Endothelial cell of umbilical vein (primary cell): Measurements from ENCODE around the gene ARHGAP32. TPM values are rescaled to one million over a fixed set of nuclear protein-coding genes. Genes with fewer than 3 reads are reported as not detected.

Source experiments
- BruUV-seq: library from RNA; stranded (reverse); fragments of 400-500 nt; replicated peaks from 2 replicates; lab custom pipeline; 2021; lab: Mats Ljungman, UMichigan
- CTCF ChIA-PET: fragments of 300-600, 350-600 bp; sonication (Branson Sonifier 250); formaldehyde crosslinking; loops from one replicate; lab custom pipeline; 2021; ENCODE audit warnings: antibody characterized with exemption, inconsistent platforms; lab: Charles Lee
- POLR2A ChIA-PET: fragments of 300-600, 350-600 bp; sonication (Branson Sonifier 250); formaldehyde crosslinking; loops from one replicate; lab custom pipeline; 2021; ENCODE audit warnings: antibody characterized with exemption, inconsistent platforms; lab: Charles Lee
- DNase-seq: peaks from one replicate; pipeline ENCODE4 v3.0.0-alpha.2; 2011; ENCODE audit warnings: low read depth, low spot score
- FAIRE-seq: peaks from 2 replicates; lab custom pipeline; 2011; peaks lifted over from hg19 to GRCh38; lab: Jason Lieb, UNC
- H2AFZ ChIP-seq: 2 replicates; pipeline ENCODE4 v1.6.0; 2012; ENCODE audit warnings: low read depth, low read length, control low read depth, inconsistent platforms
- H3K27ac ChIP-seq: 2 replicates; pipeline ENCODE4 v1.5.1; 2011; ENCODE audit warnings: low read depth, mild to moderate bottlenecking, control low read depth, low read length, moderate library complexity; ENCODE audit not compliant: insufficient read depth
- H3K27me3 ChIP-seq, 2 experiments: 2 replicates each; pipeline versions ENCODE4 v1.6.0 to v1.6.1; 2011; ENCODE audit warnings: low read length in 2 of 2, mixed read lengths in 1 of 2; ENCODE audit not compliant: control insufficient read depth in 2 of 2, insufficient read depth in 2 of 2
- H3K36me3 ChIP-seq, 2 experiments: 2 replicates in 1 of 2; 3 replicates in 1 of 2; pipeline ENCODE4 v1.5.1; 2011; ENCODE audit warnings: low read length in 2 of 2, mild to moderate bottlenecking in 1 of 2, moderate library complexity in 1 of 2; ENCODE audit not compliant: control insufficient read depth in 2 of 2, insufficient read depth in 2 of 2; ENCODE audit errors: extremely low read depth in 1 of 2
- H3K4me1 ChIP-seq: 3 replicates; pipeline ENCODE4 v1.5.1; 2011; ENCODE audit warnings: mild to moderate bottlenecking, low read length; ENCODE audit not compliant: control insufficient read depth, insufficient read depth; ENCODE audit errors: extremely low read depth
- H3K4me2 ChIP-seq: 2 replicates; pipeline ENCODE4 v1.6.1; 2011; ENCODE audit warnings: low read length, control low read depth, mixed read lengths; ENCODE audit not compliant: insufficient read depth
- H3K4me3 ChIP-seq, 3 experiments: fragments of 200-600 bp in 1 of 3; sonication (generic), shearing (Covaris generic) in 1 of 3; replicated peaks in 1 of 3; 2 replicates each; pipeline ENCODE4 v1.5.1; 2011 to 2016; ENCODE audit warnings: control low read depth in 3 of 3, low read length in 3 of 3, mild to moderate bottlenecking in 2 of 3, inconsistent platforms in 1 of 3, low read depth in 1 of 3, moderate library complexity in 1 of 3; ENCODE audit not compliant: insufficient read depth in 1 of 3
- H3K79me2 ChIP-seq: 2 replicates; pipeline ENCODE4 v1.6.0; 2012; ENCODE audit warnings: low read length, inconsistent platforms; ENCODE audit not compliant: control insufficient read depth, insufficient read depth
- H3K9ac ChIP-seq: replicated peaks from 2 replicates; pipeline ENCODE3; 2011; ENCODE audit warnings: low read length, control low read depth; ENCODE audit not compliant: insufficient read depth; ENCODE audit errors: extremely low read depth
- H3K9me1 ChIP-seq: replicated peaks from 3 replicates; pipeline ENCODE4 v1.6.0; 2011; ENCODE audit warnings: mild to moderate bottlenecking, low read length; ENCODE audit not compliant: control insufficient read depth, insufficient read depth; ENCODE audit errors: extremely low read depth
- H3K9me3 ChIP-seq: replicated peaks from 2 replicates; pipeline ENCODE4 v1.5.1; 2012; ENCODE audit warnings: low read length, inconsistent platforms; ENCODE audit not compliant: control insufficient read depth, insufficient read depth
- H4K20me1 ChIP-seq: replicated peaks from 2 replicates; pipeline ENCODE3; 2011; ENCODE audit warnings: mild to moderate bottlenecking, low read length; ENCODE audit not compliant: control insufficient read depth, insufficient read depth; ENCODE audit errors: extremely low read depth
- EZH2 ChIP-seq: IDR thresholded peaks from 2 replicates; pipeline ENCODE4 v1.6.1; 2012; ENCODE audit warnings: borderline replicate concordance, low read depth, mild to moderate bottlenecking, moderate library complexity, low read length, inconsistent platforms; ENCODE audit not compliant: severe bottlenecking
- FOS ChIP-seq: IDR thresholded peaks from 2 replicates; pipeline ENCODE4 v1.6.1; 2011; ENCODE audit warnings: mild to moderate bottlenecking, low read length, moderate library complexity, borderline replicate concordance; ENCODE audit not compliant: insufficient read depth
- GATA2 ChIP-seq: IDR thresholded peaks from 2 replicates; pipeline ENCODE4 v1.7.0; 2011; ENCODE audit warnings: low read depth, mild to moderate bottlenecking, moderate library complexity, mixed read lengths, low read length; ENCODE audit not compliant: insufficient read length, insufficient read depth
- JUN ChIP-seq: IDR thresholded peaks from 2 replicates; pipeline ENCODE4 v1.6.1; 2011; ENCODE audit warnings: borderline replicate concordance, low read depth; ENCODE audit not compliant: insufficient read length, insufficient read depth
- MAX ChIP-seq: IDR thresholded peaks from 2 replicates; pipeline ENCODE4 v1.6.1; 2011; ENCODE audit not compliant: insufficient read depth, insufficient read length
- MYC ChIP-seq: IDR thresholded peaks from one replicate; pipeline ENCODE4 v1.6.1; 2011; ENCODE audit warnings: mild to moderate bottlenecking, low read depth, low read length
- POLR2A ChIP-seq: IDR thresholded peaks from 2 replicates; pipeline ENCODE4 v1.6.1; 2012; ENCODE audit warnings: low read depth, mild to moderate bottlenecking, control low read depth, low read length
- POLR2AphosphoS5 ChIP-seq: IDR thresholded peaks from 2 replicates; pipeline ENCODE4 v1.6.1; 2012; ENCODE audit warnings: low read depth, mild to moderate bottlenecking, control low read depth, low read length, moderate library complexity; ENCODE audit not compliant: insufficient read depth
- dilution Hi-C: fragments of 300-500 bp; cut with MboI; formaldehyde crosslinking; loops from one replicate; pipeline ENCODE4 v1.15.0; 2019; ENCODE audit warnings: low sequenced_read_pairs; ENCODE audit not compliant: extremely low pct_ligation_motif_present
- intact Hi-C: fragments of 100-400 bp; cut with micrococcal nuclease; formaldehyde crosslinking; loops from one replicate; pipeline ENCODE4 v1.10.0; 2022
- polyA plus RNA-seq, 4 experiments: library from polyadenylated mRNA; depleted of rRNA in 3 of 4; stranded (reverse) in 3 of 4; unstranded in 1 of 4; fragments of >200 nt; gene quantifications; 2 replicates each; pipeline versions ENCODE4 v1.2.1 to v1.2.3, GENCODE V29; 2011 to 2012; ENCODE audit warnings: missing spikeins in 1 of 4
- total RNA-seq: library from RNA; stranded (reverse); gene quantifications from 2 replicates; pipeline ENCODE4 v1.2.3, GENCODE V29; 2021
- TF ChIP-seq, protein P1 (sequence below), 2 donors: IDR thresholded peaks; 1 replicate in 1 of 2; 2 replicates in 1 of 2; pipeline ENCODE4 v1.5.1; 2011; ENCODE audit warnings: low read length in 2 of 2, mild to moderate bottlenecking in 2 of 2, moderate library complexity in 2 of 2, control low read depth in 1 of 2, inconsistent platforms in 1 of 2, low read depth in 1 of 2; ENCODE audit not compliant: insufficient read depth in 1 of 2; ENCODE audit errors: extremely low read depth in 1 of 2

Gene ARHGAP32
- total and polyA plus RNA-seq, 2 donors (not counting 3 experiments of a cell fraction or from before 2014, with no cell fraction given) = 3.4 to 9.1 TPM

- POLR2A ChIA-PET = no interaction called here
- no peak for FAIRE-seq
- CTCF ChIA-PET = interaction anchor here (0.5 kb wide), 1 partner anchor 39 kb away, joined by 5 read pairs; no protein-coding TSS in a partner anchor
- H3K4me1 ChIP-seq = no peaks in the 10 kb centered on the region
- no peak for TF ChIP-seq FOS
- TF ChIP-seq POLR2A = no peak
- TF ChIP-seq MYC = no peak
- no peak for TF ChIP-seq MAX
- TF ChIP-seq, protein P1, sequence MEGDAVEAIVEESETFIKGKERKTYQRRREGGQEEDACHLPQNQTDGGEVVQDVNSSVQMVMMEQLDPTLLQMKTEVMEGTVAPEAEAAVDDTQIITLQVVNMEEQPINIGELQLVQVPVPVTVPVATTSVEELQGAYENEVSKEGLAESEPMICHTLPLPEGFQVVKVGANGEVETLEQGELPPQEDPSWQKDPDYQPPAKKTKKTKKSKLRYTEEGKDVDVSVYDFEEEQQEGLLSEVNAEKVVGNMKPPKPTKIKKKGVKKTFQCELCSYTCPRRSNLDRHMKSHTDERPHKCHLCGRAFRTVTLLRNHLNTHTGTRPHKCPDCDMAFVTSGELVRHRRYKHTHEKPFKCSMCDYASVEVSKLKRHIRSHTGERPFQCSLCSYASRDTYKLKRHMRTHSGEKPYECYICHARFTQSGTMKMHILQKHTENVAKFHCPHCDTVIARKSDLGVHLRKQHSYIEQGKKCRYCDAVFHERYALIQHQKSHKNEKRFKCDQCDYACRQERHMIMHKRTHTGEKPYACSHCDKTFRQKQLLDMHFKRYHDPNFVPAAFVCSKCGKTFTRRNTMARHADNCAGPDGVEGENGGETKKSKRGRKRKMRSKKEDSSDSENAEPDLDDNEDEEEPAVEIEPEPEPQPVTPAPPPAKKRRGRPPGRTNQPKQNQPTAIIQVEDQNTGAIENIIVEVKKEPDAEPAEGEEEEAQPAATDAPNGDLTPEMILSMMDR (IDR thresholded peaks at IDR 0.05; ENCODE audit: extremely low read depth in 1 of 2, insufficient read depth in 1 of 2, low read depth in 1 of 2, low read length in 2 of 2) = no peak
- TF ChIP-seq JUN = no peak
- no peak for TF ChIP-seq GATA2
- no peak for TF ChIP-seq POLR2AphosphoS5
- TF ChIP-seq EZH2 = no peak
- H2AFZ ChIP-seq = no peak overlapping the region
- no peak overlapping the region for H3K27ac ChIP-seq
- H3K4me2 ChIP-seq = no peak overlapping the region
- H3K9me1 ChIP-seq = no peaks in the 10 kb centered on the region
- H3K79me2 ChIP-seq = peaks cover 9% of the 10 kb centered on the region
- no peak overlapping the region for H3K9ac ChIP-seq
- BruUV-seq = no TSS peak
- no peaks in the 10 kb centered on the region for H3K9me3 ChIP-seq
- intact Hi-C loops = no loop called here
- no peaks in the 10 kb centered on the region for H3K36me3 ChIP-seq
- dilution Hi-C loops = no loop called here
- H3K4me3 ChIP-seq = no peak overlapping the region
- DNase-seq = no peak
- H4K20me1 ChIP-seq = peaks cover 2% of the 10 kb centered on the region
- no peaks in the 10 kb centered on the region for H3K27me3 ChIP-seq
Observed at GRCh38 chr11:129239207-129239606, 47.1 kb upstream of the ARHGAP32 start.
